Psoas muscle (tissue), 8 donors: ENCODE results near the gene ESPN. TPM values are rescaled to one million over a fixed set of nuclear protein-coding genes. Genes with fewer than 3 reads are reported as not detected.

Experiments used
- ATAC-seq, 4 donors: fragments of 200-7000 bp; cut with Tn5 transposase; one replicate each; pipeline ENCODE4 v1.9.1; 2020; ENCODE audit warnings: moderate library complexity in 3 of 4, mild to moderate bottlenecking in 2 of 4
- DNase-seq, 2 donors: peaks; one replicate each; pipeline ENCODE4 v3.0.0-alpha.2; 2020
- H3K27ac ChIP-seq: fragments of 200-600 bp; one replicate; pipeline ENCODE4 v1.8.0; 2022
- H3K27me3 ChIP-seq, 3 donors: fragments of 200-600 bp in 1 of 3; one replicate each; pipeline versions ENCODE4 v1.6.1 to v1.8.0; 2013 to 2022; ENCODE audit warnings: low read length in 2 of 3, mild to moderate bottlenecking in 2 of 3, moderate library complexity in 1 of 3; ENCODE audit not compliant: insufficient read depth in 3 of 3
- H3K36me3 ChIP-seq, 2 donors: fragments of 200-600 bp in 1 of 2; one replicate each; pipeline versions ENCODE4 v1.6.1 to v1.8.0; 2013 to 2022; ENCODE audit warnings: low read depth in 1 of 2, mild to moderate bottlenecking in 1 of 2, moderate library complexity in 1 of 2; ENCODE audit not compliant: insufficient read depth in 1 of 2
- H3K4me1 ChIP-seq: fragments of 200-600 bp; one replicate; pipeline ENCODE4 v1.8.0; 2022
- H3K4me3 ChIP-seq: fragments of 200-600 bp; one replicate; pipeline ENCODE4 v1.8.0; 2022; ENCODE audit warnings: mild to moderate bottlenecking
- H3K9me3 ChIP-seq: fragments of 200-600 bp; one replicate; pipeline ENCODE4 v1.8.0; 2022
- CTCF ChIP-seq: fragments of 200-600 bp; IDR thresholded peaks from one replicate; pipeline ENCODE4 v1.8.0; 2022; ENCODE audit warnings: antibody characterized with exemption
- WGBS, 3 donors: extraction: QIAGEN DNeasy Blood & Tissue Kit; methylation state at CpG; one replicate each; pipeline versions ENCODE4 v1.1.6 to v1.1.7; 2013; 5-methylcytosine and 5-hydroxymethylcytosine counted together
- intact Hi-C, 2 donors: fragments of 100-400 bp; cut with DNase I; formaldehyde crosslinking; loops; one replicate each; pipeline versions ENCODE4 v1.11.0 to v1.14.2; 2022
- polyA plus RNA-seq, 3 donors: library from polyadenylated mRNA; stranded (reverse); fragments of 200-250 nt; gene quantifications; one replicate each; pipeline ENCODE4 v1.2.3, GENCODE V29; 2013
- total RNA-seq, 4 donors: library from RNA; stranded (reverse); fragmentation: NEBNext Ultra II Directional in 2 of 4; extraction: Animal tissue kit (Norgen Biotek cat#: 25700) in 2 of 4; gene quantifications; one replicate each; pipeline versions ENCODE4 v1.2.1 to v1.2.4, GENCODE V29; 2021 to 2023
- donor health status: healthy with polysubstance abuse.
- donor health status: DM: no; HTN: no; CAD: no; lungs with moderate emphysema.
- donor health status: Bipolar disorder and iron deficiency.
- donor health status: healthy.
- donor health status: DM: yes; HTN: yes; CAD: no.
- donor health status: DM: no; HTN: no; CAD: no.
- donor health status: DM: no; HTN: no; CAD: no.
- donor health status: DM: yes; HTN: yes; CAD: no.

ESPN gene
- total and polyA plus RNA-seq, 7 donors: 0.12 TPM; not detected in 6

GRCh38 chr1:6483017-6483760 lies 58.6 kb downstream of the ESPN start:
- WGBS, 3 donors: 78 to 85% (median 79%) methylated on average over 14 of the region's 14 CpGs
- no peaks in the 10 kb centered on the region for H3K4me1 ChIP-seq
- no peak overlapping the region for H3K27ac ChIP-seq
- ATAC-seq (no peak), DNase-seq (no peak)
- H3K9me3 ChIP-seq: no peaks in the 10 kb centered on the region
- no peak for TF ChIP-seq CTCF
- H3K36me3 ChIP-seq: no peaks in the 10 kb centered on the region
- intact Hi-C loops: no loop called here
- no peak overlapping the region for H3K4me3 ChIP-seq
- peaks cover 0 to 23% (median 4%) of the 10 kb centered on the region in 3 donors for H3K27me3 ChIP-seq

DNA sequence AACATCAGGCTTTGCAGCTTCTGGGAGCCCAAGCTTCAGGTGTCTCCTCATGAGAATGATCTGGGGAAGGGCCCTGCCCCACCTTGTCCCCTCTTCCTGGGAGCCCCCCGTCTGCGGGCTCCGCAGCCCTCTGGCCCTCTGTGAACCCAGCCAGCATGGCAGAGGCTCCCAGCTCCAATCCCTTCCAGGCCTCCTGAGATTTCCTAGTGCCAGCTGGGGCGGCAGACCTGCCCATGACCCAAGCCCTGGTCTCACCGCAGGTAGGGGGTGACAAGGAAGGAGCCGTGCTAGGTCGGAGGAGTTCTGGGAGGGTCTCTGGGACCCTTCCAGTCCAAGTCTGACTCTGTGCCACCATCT lies 59.2 kb downstream of the ESPN start:
- H3K27ac ChIP-seq: no peak overlapping the region
- intact Hi-C loops: no loop called here
- H3K9me3 ChIP-seq: no peaks in the 10 kb centered on the region
- peaks cover 0 to 23% (median 4%) of the 10 kb centered on the region in 3 donors for H3K27me3 ChIP-seq
- H3K36me3 ChIP-seq: no peaks in the 10 kb centered on the region
- ATAC-seq (no peak), DNase-seq (no peak)
- H3K4me1 ChIP-seq: no peaks in the 10 kb centered on the region
- 85 to 93% (median 90%) methylated on average over 7 of the region's 7 CpGs for WGBS, 3 donors
- no peak for TF ChIP-seq CTCF
- H3K4me3 ChIP-seq: no peak overlapping the region

- Histone ChIP-seq H3K4me1 (no peaks in the 10 kb centered on the region), H3K9me3 (no peaks in the 10 kb centered on the region), H3K36me3 (no peaks in the 10 kb centered on the region), H3K4me3 (peak overlapping the region; percentile 61), H3K27me3 (peaks cover 0 to 23% (median 4%) of the 10 kb centered on the region in 3 donors), H3K27ac (peak overlapping the region; percentile 55)
- DNase-seq: no peak
- TF ChIP-seq CTCF: no peak
- ATAC-seq: peak in 1 of 4 donors; percentile 23
- intact Hi-C loops: loop anchor here in 1 of 2 donors (5.0 kb wide), 1 partner anchor 163 kb away; no protein-coding TSS in a partner anchor
- WGBS, 3 donors: 55 to 59% (median 56%) methylated on average over 5 to 13 of the region's 13 CpGs
These were observed 60.2 kb downstream of the ESPN start for GRCh38 chr1:6484826-6485167.

DNA sequence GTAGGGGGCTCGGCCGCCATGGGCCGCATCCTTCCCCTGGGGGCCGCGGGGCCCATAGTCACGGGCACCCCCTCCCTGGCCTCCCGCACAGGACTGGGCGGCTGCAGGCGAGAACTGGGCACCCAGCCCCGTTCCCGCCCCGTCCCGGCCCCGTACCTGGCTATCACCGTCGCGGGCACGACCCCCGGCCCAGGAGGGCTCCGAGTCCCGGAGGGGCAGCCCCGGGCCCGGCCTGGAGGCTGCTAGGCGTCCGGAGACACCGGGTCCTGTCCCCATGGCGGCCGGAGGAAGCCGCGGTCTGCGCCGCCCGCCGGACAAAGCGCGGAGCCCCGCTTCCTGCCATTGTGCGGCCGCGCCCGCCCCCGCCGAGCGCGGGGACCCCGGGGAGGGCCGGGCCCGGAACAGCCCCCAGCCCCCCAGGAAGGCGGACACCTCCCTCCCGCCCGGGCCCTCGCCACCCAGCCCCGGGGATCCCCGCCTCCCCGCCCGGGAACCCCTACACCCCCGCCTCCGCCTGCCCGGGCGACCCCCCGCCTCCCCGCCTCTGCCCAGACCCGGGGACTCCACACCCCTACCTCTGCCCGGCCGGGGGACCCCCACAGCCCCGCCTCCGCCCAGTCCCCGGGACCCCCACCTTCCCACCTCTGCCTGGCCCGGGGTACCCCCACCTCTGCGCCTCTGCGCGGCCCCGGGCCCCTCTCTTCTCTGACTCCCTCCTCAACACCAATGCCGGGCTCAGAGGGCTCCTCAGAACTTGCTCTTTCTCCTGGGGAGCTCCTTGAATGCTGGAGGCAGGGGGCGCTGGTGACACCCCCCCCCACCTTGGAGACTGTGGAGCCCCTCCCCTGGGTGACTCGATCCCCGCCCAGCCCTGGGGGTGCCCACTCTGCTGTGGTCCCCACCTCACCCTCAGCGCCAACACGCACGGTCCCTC lies 60.9 kb downstream of the ESPN start:
- TF ChIP-seq CTCF: no peak
- Histone ChIP-seq H3K9me3 (no peaks in the 10 kb centered on the region), H3K27ac (peak overlapping the region; percentile 55), H3K27me3 (peaks cover 0 to 29% (median 4%) of the 10 kb centered on the region in 3 donors), H3K4me3 (peak overlapping the region; percentile 61), H3K4me1 (peaks cover 6% of the 10 kb centered on the region), H3K36me3 (no peaks in the 10 kb centered on the region)
- 8 to 11% (median 9%) methylated on average over 41 to 79 of the region's 80 CpGs for WGBS, 3 donors
- DNase-seq (no peak), ATAC-seq (no peak)
- intact Hi-C loops: loop anchor here (2.0 to 5.0 kb wide), 3 partner anchors 39 to 162 kb away; no protein-coding TSS in a partner anchor
